IPS DF 6.9 (cell line): ENCODE measurements around the gene ARL2.
A peak's percentile ranks its signal among the peaks of the same experiment; 100 is the strongest.
"Not testable (repeated sequence)": the region's sequence is repeated elsewhere in the genome, so short reads cannot be mapped to it uniquely, and the experiment has no call there.

Experiments used
- DNase-seq: peaks from one replicate; pipeline ENCODE4 v3.0.0-alpha.2; 2013; ENCODE audit warnings: low read depth, low spot score
- H3K27ac ChIP-seq: one replicate; pipeline ENCODE4 v1.5.1; 2013; ENCODE audit warnings: low read length, control low read depth
- H3K27me3 ChIP-seq: 2 replicates; pipeline ENCODE4 v1.6.1; 2013; ENCODE audit warnings: mild to moderate bottlenecking, low read length; ENCODE audit not compliant: control insufficient read depth, insufficient read depth
- H3K36me3 ChIP-seq: 2 replicates; pipeline ENCODE4 v1.6.1; 2013; ENCODE audit warnings: low read length; ENCODE audit not compliant: control insufficient read depth, insufficient read depth
- H3K4me1 ChIP-seq: 2 replicates; pipeline ENCODE4 v1.6.1; 2013; ENCODE audit warnings: low read length; ENCODE audit not compliant: control insufficient read depth, insufficient read depth
- H3K4me3 ChIP-seq: 2 replicates; pipeline ENCODE4 v1.5.1; 2013; ENCODE audit warnings: mild to moderate bottlenecking, low read length
- H3K9me3 ChIP-seq: 2 replicates; pipeline ENCODE4 v1.6.1; 2013; ENCODE audit warnings: low read length, inconsistent platforms; ENCODE audit not compliant: control insufficient read depth, insufficient read depth
- WGBS: extraction: QIAGEN DNeasy Blood & Tissue Kit; methylation state at CpG from one replicate; pipeline ENCODE4 v1.1.7; 2013; ENCODE audit warnings: mixed read lengths, missing lambda C conversion rate; ENCODE audit not compliant: insufficient read length, insufficient coverage; 5-methylcytosine and 5-hydroxymethylcytosine counted together

The ARL2 gene

DNA sequence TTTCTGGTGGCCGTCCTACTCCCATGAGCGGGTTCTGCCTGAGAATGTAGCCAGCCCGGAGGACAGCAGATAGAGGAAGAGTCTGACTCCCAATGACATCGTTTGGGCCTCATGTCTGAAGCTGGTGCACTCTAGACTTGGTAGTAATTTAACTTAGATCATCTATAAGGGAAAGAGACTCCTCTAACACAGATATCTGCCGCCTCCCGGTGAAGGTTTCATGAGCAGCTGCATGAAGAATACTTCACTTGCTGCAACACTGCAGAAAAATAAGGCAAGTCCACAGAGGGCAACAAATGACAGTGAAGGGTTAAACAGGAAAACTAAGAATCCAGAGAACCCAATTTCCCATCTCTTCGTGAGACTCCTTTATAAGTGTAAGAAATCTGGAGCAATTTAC, 5.9 kb upstream of the ARL2 start:
- Histone ChIP-seq H3K27ac (no peak overlapping the region), H3K4me1 (peaks cover 2% of the 10 kb centered on the region; the same call in 1 of the 2 replicates), H3K9me3 (no peaks in the 10 kb centered on the region), H3K36me3 (no peaks in the 10 kb centered on the region), H3K27me3 (no peaks in the 10 kb centered on the region), H3K4me3 (no peak overlapping the region)
- no CpG with 5 or more reads among the region's 7 CpGs for WGBS
- no peak for DNase-seq

DNA sequence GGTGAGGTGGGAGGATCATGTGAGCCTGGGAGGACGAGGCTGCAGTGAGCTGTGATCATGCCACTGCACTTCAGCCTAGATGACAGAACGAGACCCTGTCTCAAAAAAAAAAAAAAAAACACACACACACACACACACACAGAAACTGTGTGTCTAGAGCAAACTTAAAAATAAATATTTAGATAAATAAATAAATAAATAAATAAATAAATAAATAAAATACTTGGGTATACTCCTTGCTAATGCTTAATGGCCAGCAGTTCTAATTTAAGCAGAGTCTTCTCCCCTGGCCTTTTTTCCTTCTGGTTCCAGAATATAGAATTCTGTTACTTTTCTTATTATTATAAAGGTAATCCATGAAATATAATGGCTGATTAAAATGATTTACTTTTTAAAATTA, 5.1 kb upstream of the ARL2 start:
- Histone ChIP-seq H3K27ac (no peak overlapping the region), H3K36me3 (no peaks in the 10 kb centered on the region), H3K27me3 (no peaks in the 10 kb centered on the region), H3K4me3 (no peak overlapping the region), H3K4me1 (peaks cover 2% of the 10 kb centered on the region; the same call in 1 of the 2 replicates), H3K9me3 (no peaks in the 10 kb centered on the region)
- no CpG with 5 or more reads among the region's 2 CpGs for WGBS
- no peak for DNase-seq

DNA sequence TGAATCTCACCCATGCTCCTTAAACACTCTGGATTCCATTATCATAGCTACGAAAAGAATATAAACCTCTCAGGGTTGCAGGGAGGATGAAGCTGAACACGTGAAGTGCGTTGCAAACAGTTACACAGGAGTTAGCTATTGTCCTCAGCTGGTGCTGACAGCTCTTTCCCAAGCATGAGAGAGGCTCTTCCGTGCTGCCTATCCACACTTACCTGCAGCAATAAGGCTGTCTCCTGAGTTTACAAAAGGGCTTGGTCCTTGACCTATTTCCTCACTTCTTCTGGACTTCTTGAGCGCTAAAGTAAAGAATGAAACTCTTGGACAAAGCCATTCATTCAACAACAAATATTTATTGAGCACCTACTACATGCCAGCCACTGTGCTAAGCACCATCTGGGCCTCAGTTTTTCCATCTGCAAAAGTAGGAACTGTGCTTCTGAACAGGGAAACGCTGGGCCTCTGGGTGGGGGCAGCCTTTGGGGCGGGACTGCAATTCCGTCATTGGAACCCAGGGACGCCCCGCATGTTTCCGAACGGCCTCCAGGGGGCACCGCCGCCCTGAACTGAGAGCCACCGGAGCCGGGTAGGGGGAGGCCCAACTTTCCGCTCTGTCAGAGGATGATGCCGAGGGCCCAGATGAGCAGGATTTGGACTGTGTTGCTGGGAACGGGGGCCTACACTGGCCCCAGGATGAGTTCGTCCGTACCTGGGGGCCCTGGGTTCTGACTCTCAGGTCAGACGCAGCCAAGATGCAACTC, 651 bp upstream of the ARL2 start:
- no peaks in the 10 kb centered on the region; the same call in 1 of the 2 replicates for H3K4me1 ChIP-seq
- peak; percentile 64 for DNase-seq
- H3K9me3 ChIP-seq = no peaks in the 10 kb centered on the region
- no peak overlapping the region for H3K27ac ChIP-seq
- H3K36me3 ChIP-seq = peaks cover 1% of the 10 kb centered on the region
- H3K27me3 ChIP-seq = no peaks in the 10 kb centered on the region
- peak overlapping the region; percentile 54; the same call in 1 of the 2 replicates for H3K4me3 ChIP-seq
- no CpG with 5 or more reads among the region's 22 CpGs for WGBS

DNA sequence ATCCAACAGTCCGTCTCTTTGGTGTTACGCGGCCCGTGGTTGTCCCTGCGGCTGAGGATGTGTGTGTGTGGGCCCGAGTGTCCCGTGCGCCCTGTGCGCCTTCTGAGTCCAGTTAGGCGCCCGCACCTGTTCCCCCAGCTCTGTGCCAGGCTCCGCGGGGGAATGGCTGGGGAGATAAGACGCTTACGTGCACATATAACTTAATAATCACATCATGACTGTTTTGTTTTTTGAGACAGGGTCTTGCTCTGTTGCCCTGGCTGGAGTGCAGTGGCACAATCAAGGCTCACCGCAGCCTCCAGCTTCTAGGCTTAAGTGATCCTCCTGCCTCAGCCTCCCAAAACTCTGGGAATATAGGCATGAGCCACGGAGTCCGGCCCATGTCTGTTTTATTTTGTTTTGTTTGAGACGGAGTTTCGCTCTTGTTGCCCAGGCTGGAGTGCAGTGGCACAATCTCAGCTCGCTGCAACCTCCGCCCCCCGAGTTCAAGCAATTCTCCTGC, 817 bp downstream of the ARL2 start:
- peaks cover 8% of the 10 kb centered on the region for H3K36me3 ChIP-seq
- H3K27ac ChIP-seq = no peak overlapping the region
- no CpG with 5 or more reads among the region's 23 CpGs for WGBS
- no peaks in the 10 kb centered on the region; the same call in 1 of the 2 replicates for H3K4me1 ChIP-seq
- no peaks in the 10 kb centered on the region for H3K27me3 ChIP-seq
- peak overlapping the region; percentile 54; the same call in 1 of the 2 replicates for H3K4me3 ChIP-seq
- H3K9me3 ChIP-seq = no peaks in the 10 kb centered on the region
- no peak for DNase-seq

DNA sequence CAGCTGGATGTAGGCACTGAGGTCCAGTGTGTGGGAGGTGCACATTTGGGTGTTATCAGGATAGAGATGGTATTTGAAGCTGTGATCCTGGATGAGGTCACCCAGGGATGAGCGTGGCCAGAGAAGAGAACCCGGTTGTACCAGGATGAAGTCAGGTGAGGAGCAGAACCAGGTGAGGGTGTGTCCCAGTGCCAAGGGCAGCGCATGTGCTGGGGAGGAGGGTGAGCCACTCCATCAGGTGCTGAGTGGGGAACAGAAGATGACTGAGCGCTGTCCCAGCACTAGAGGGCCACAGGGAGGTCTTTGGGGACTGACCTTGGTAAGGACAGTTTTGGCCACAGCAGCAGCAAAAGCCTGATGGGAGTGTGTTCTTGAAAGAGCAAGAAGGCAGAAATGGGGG, 2.7 kb downstream of the ARL2 start:
- Histone ChIP-seq H3K9me3 (no peaks in the 10 kb centered on the region), H3K36me3 (peaks cover 12% of the 10 kb centered on the region), H3K4me1 (no peaks in the 10 kb centered on the region; the same call in 1 of the 2 replicates), H3K27ac (no peak overlapping the region), H3K27me3 (no peaks in the 10 kb centered on the region), H3K4me3 (no peak overlapping the region)
- DNase-seq = no peak
- WGBS = no CpG with 5 or more reads among the region's 4 CpGs

DNA sequence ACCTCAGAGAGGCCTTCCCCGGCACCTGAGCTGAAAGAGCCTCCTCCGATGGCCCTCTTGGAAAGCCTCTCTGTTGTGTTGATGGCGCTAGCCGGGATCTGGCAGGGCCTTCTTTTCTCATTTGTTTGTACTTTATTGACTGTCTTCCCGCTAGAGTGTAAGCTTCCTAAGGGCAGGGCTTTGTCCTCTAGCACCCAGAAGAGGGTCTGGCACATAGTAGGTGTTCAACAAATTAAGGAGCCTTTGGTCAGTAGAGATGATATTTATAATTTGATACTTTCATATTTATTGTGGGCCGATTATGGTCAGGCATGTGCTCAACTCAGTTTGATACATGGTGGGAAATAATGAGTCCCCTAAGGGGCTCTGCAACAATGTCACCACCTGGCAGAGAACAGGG, 4.0 kb downstream of the ARL2 start:
- Histone ChIP-seq H3K4me3 (no peak overlapping the region), H3K36me3 (peaks cover 12% of the 10 kb centered on the region)
- WGBS = no CpG with 5 or more reads among the region's 6 CpGs

DNA sequence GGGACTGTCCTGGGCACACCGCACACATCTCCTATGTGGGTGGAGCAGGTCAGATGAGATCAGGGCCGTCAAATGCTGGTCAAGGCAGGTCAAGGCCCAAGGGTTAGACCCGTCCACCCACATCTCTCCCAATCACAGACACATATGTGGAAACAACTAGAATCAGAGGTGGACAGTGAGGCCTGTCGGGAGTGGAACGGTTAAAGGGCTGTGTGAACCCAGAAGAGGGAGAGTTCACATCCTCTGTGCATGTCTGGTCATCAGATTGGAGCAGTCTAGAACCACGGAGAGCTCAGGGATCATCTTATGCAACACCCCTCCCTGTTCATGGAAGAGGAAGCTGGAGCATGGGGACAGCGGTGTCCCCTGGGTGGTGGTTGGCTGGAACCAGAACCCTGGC, 5.9 kb downstream of the ARL2 start:
- no CpG with 5 or more reads among the region's 7 CpGs for WGBS
- H3K4me1 ChIP-seq = no peaks in the 10 kb centered on the region
- no peak overlapping the region for H3K4me3 ChIP-seq
- H3K9me3 ChIP-seq = no peaks in the 10 kb centered on the region
- H3K27me3 ChIP-seq = no peaks in the 10 kb centered on the region
- H3K36me3 ChIP-seq = peaks cover 12% of the 10 kb centered on the region
- no peak for DNase-seq
- H3K27ac ChIP-seq = no peak overlapping the region

More for the DNA sequence above, 4.0 kb downstream of the ARL2 start:
- H3K4me1 ChIP-seq = no peaks in the 10 kb centered on the region; the same call in 1 of the 2 replicates
- no peaks in the 10 kb centered on the region for H3K27me3 ChIP-seq
- H3K9me3 ChIP-seq = no peaks in the 10 kb centered on the region
- no peak overlapping the region for H3K27ac ChIP-seq
- DNase-seq = no peak

DNA sequence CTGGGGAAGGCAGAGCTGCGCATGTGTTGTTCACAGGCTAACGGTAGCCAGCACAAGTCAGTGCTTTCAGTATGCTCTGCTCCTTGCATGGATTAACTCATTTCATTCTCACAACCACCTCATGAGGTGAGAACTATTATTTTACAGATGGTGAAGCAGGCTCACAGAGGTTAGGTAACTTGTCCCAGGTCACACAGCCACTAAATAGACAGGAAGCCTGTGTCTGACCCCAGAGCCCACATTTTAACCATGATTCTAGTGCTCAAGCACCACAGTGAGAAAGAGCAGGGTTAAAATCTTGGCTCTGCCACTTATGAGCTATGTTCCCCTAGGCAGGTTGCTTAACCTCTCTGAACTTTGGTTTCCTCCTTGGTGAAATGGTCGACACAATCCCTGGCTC, 7.0 kb downstream of the ARL2 start:
- no peaks in the 10 kb centered on the region for H3K9me3 ChIP-seq
- no CpG with 5 or more reads among the region's 3 CpGs for WGBS

DNA sequence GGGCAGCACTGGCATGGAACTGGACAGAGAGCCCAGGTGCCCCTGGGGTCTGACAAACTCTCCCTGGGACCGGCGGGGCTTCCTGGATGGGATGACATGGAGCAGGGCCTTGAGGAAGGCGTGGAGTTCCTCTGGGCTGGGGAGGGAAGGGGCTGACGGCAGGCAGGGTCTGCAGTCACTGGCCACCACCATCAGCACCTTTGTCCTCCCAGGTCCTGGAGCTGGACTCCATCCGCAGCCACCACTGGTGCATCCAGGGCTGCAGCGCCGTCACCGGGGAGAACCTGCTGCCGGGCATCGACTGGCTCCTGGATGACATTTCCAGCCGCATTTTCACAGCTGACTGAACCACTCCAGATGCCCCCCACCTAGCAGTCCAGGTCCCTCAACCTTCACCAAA, 7.5 kb downstream of the ARL2 start:
- Histone ChIP-seq H3K4me1 (no peaks in the 10 kb centered on the region), H3K36me3 (peaks cover 12% of the 10 kb centered on the region), H3K27me3 (no peaks in the 10 kb centered on the region), H3K27ac (no peak overlapping the region), H3K9me3 (no peaks in the 10 kb centered on the region), H3K4me3 (no peak overlapping the region)
- no peak for DNase-seq
- no CpG with 5 or more reads among the region's 11 CpGs for WGBS

More for the DNA sequence above, 7.0 kb downstream of the ARL2 start:
- Histone ChIP-seq H3K27ac (no peak overlapping the region), H3K36me3 (peaks cover 12% of the 10 kb centered on the region), H3K4me3 (no peak overlapping the region), H3K4me1 (no peaks in the 10 kb centered on the region), H3K27me3 (no peaks in the 10 kb centered on the region)
- no peak for DNase-seq

DNA sequence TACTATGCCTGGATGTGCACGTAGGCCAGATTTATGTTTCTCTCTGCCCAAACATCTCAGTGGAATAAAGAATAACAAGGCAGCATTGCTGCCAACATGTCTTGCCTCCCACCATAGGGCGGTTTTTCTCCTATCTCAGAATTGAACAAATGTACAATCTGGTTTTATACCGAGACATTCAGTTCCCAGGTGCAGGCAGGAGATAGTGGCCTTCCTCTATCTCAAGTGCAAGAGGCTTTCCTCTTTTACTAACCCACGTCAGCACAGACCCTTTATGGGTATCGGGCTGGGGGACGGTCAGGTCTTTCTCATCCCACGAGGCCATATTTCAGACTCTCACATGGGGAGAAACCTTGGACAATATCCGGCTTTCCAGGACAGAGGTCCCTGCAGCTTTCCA, 9.5 kb downstream of the ARL2 start:
- not testable (repeated sequence) for H3K27ac ChIP-seq, H3K4me1 ChIP-seq, DNase-seq, H3K9me3 ChIP-seq, H3K4me3 ChIP-seq, H3K36me3 ChIP-seq, H3K27me3 ChIP-seq
- WGBS = no CpG with 5 or more reads among the region's 8 CpGs

DNA sequence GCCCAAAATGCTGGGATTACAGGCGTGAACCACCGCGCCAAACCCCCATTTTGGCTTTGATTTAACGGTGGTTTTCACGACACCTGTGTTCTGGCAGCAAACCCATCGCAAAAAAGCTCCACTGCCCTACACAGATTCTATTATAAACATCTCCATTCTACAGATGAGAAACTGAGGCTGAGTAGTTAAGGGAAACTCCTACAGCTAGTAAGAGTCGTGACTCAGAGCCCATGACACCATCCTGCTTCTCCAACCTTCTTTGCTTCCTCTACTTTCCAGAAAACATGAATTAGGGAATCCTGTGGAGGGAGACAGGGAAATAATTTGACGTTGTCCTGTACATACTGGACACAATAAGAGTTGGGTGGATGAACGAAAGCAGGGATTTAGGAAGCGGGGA, 12.8 kb downstream of the ARL2 start:
- H3K27ac ChIP-seq = no peak overlapping the region
- peak overlapping the region; percentile 93; the same call in 1 of the 2 replicates for H3K4me3 ChIP-seq
- DNase-seq = no peak
- H3K9me3 ChIP-seq = no peaks in the 10 kb centered on the region
- no CpG with 5 or more reads among the region's 10 CpGs for WGBS
- H3K36me3 ChIP-seq = no peaks in the 10 kb centered on the region
- H3K27me3 ChIP-seq = no peaks in the 10 kb centered on the region
- H3K4me1 ChIP-seq = no peaks in the 10 kb centered on the region
